Measurements from ENCODE around the gene DLX1. TPM values are rescaled to one million over a fixed set of nuclear protein-coding genes. Genes with fewer than 3 reads are reported as not detected.

DLX1 gene
- total and polyA plus RNA-seq, 2 experiments from 2014 or later: not detected

- TF ChIP-seq CREB1 (CRISPR knock-in tag; IDR thresholded peaks at IDR 0.05; ENCODE audit: low read depth): no peak
Observed at GRCh38 chr2:172098650-172099471, 13.6 kb downstream of the DLX1 start (continued).

GRCh38 chr2:172099472-172100079 lies 14.3 kb downstream of the DLX1 start:
- H3K27ac Mint-ChIP-seq: no peak overlapping the region
- H3K4me3 Mint-ChIP-seq: peak overlapping the region; percentile 48; the same call in 2 of the 3 replicates
- H3K27ac ChIP-seq (ENCODE audit: low read depth): no peak overlapping the region
- peak overlapping the region; percentile 62 for H3K4me3 ChIP-seq
- ATAC-seq (no peak), DNase-seq (ENCODE audit: low spot score) (no peak)
- no peaks in the 10 kb centered on the region for H3K9me2 ChIP-seq (ENCODE audit: insufficient read depth)
- H3K79me2 ChIP-seq (replicated peaks; ENCODE audit: insufficient read depth): no peaks in the 10 kb centered on the region
- peaks cover 44% of the 10 kb centered on the region for H3F3A ChIP-seq (replicated peaks; ENCODE audit: low read depth)
- H3K4me1 ChIP-seq (ENCODE audit: insufficient read depth): peaks cover 67% of the 10 kb centered on the region
- no peak overlapping the region for H2AFZ ChIP-seq
- H3K4me2 ChIP-seq: peak overlapping the region; percentile 93
- TF ChIP-seq EZH2phosphoT487 (IDR thresholded peaks at IDR 0.05; ENCODE audit: unreplicated experiment) (no peak), EZH2 (IDR thresholded peaks at IDR 0.05; ENCODE audit: low read depth, unreplicated experiment) (peak; percentile 84)
- H3K36me3 ChIP-seq (ENCODE audit: insufficient read depth): no peaks in the 10 kb centered on the region
- peaks cover 42% of the 10 kb centered on the region for H3K4me1 Mint-ChIP-seq
- H3K9me3 Mint-ChIP-seq: no peaks in the 10 kb centered on the region
- H4K20me1 ChIP-seq (replicated peaks; ENCODE audit: insufficient read depth): peaks cover 8% of the 10 kb centered on the region; the same call in 1 of the 2 replicates
- peaks cover 99% of the 10 kb centered on the region for H3K27me3 Mint-ChIP-seq (ENCODE audit: insufficient read depth, low read depth, poor library complexity)
- H3K27me3 ChIP-seq (ENCODE audit: insufficient read depth): peaks cover 98% of the 10 kb centered on the region
- no peaks in the 10 kb centered on the region for H3K36me3 Mint-ChIP-seq (ENCODE audit: low read depth)

- no peaks in the 10 kb centered on the region for H3K36me3 Mint-ChIP-seq (ENCODE audit: low read depth)
- no peak overlapping the region for H3K27ac ChIP-seq (ENCODE audit: low read depth)
- TF ChIP-seq EZH2 (IDR thresholded peaks at IDR 0.05; ENCODE audit: low read depth, unreplicated experiment) (peak; percentile 92), EZH2phosphoT487 (IDR thresholded peaks at IDR 0.05; ENCODE audit: unreplicated experiment) (peak; percentile 95), POLR2AphosphoS5 (IDR thresholded peaks at IDR 0.05; ENCODE audit: low read depth) (no peak), ZNF114 (CRISPR knock-in tag; IDR thresholded peaks at IDR 0.05) (no peak)
- peaks cover 42% of the 10 kb centered on the region for H3K4me1 Mint-ChIP-seq
- H2AFZ ChIP-seq: no peak overlapping the region
- peak overlapping the region; percentile 62 for H3K4me3 ChIP-seq
- H3K27me3 Mint-ChIP-seq (ENCODE audit: insufficient read depth, low read depth, poor library complexity): peaks cover 99% of the 10 kb centered on the region
- H3K9me2 ChIP-seq (ENCODE audit: insufficient read depth): no peaks in the 10 kb centered on the region
- no peaks in the 10 kb centered on the region for H3K9me3 Mint-ChIP-seq
- H3K79me2 ChIP-seq (replicated peaks; ENCODE audit: insufficient read depth): no peaks in the 10 kb centered on the region
- H3K36me3 ChIP-seq (ENCODE audit: insufficient read depth): no peaks in the 10 kb centered on the region
- peak overlapping the region; percentile 48; the same call in 2 of the 3 replicates for H3K4me3 Mint-ChIP-seq
- peaks cover 41% of the 10 kb centered on the region for H3F3A ChIP-seq (replicated peaks; ENCODE audit: low read depth)
- peaks cover 14% of the 10 kb centered on the region; the same call in 1 of the 2 replicates for H4K20me1 ChIP-seq (replicated peaks; ENCODE audit: insufficient read depth)
- peaks cover 63% of the 10 kb centered on the region for H3K4me1 ChIP-seq (ENCODE audit: insufficient read depth)
- ATAC-seq (no peak; the same call in 2 of the 3 replicates), DNase-seq (ENCODE audit: low spot score) (peak; percentile 55)
- peaks cover 98% of the 10 kb centered on the region for H3K27me3 ChIP-seq (ENCODE audit: insufficient read depth)
- no peak overlapping the region for H3K27ac Mint-ChIP-seq
- peak overlapping the region; percentile 93 for H3K4me2 ChIP-seq
Observed at GRCh38 chr2:172100080-172100934, 15.0 kb downstream of the DLX1 start.

Measured in GM23338 (cell line).